ENCODE data around the gene MLLT1.

DNA sequence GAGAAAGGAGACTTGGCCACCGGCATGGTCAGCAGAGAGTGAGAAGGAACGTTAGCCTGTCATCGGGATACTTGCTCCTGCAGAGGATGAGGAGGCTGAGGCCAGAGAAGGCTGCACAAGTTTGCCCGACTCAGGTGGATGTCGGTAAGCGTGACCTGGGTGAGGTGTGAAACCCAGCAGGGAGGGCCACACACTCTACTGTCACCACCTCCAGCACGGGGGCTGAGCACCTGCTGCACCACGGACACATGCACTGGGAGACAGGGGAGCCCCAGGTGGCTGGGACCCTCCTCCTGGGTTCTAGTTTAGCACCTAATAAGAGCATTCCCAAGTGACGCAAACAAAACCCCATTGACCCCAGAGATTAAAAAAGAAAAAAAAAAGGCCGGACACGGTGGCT is 17.3 kb downstream of the MLLT1 start:
- TF ChIP-seq EZH2phosphoT487 (IDR thresholded peaks at IDR 0.05) (no peak), EZH2 (IDR thresholded peaks at IDR 0.05) (no peak)
- TF ChIP-seq, protein P1, sequence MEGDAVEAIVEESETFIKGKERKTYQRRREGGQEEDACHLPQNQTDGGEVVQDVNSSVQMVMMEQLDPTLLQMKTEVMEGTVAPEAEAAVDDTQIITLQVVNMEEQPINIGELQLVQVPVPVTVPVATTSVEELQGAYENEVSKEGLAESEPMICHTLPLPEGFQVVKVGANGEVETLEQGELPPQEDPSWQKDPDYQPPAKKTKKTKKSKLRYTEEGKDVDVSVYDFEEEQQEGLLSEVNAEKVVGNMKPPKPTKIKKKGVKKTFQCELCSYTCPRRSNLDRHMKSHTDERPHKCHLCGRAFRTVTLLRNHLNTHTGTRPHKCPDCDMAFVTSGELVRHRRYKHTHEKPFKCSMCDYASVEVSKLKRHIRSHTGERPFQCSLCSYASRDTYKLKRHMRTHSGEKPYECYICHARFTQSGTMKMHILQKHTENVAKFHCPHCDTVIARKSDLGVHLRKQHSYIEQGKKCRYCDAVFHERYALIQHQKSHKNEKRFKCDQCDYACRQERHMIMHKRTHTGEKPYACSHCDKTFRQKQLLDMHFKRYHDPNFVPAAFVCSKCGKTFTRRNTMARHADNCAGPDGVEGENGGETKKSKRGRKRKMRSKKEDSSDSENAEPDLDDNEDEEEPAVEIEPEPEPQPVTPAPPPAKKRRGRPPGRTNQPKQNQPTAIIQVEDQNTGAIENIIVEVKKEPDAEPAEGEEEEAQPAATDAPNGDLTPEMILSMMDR (IDR thresholded peaks at IDR 0.05): no peak
